HG02943 (cell line): ENCODE results near the gene FBXO31.
"Not testable (repeated sequence)": the region's sequence is repeated elsewhere in the genome, so short reads cannot be mapped to it uniquely, and the experiment has no call there.

Experiments used
- ATAC-seq: cut with Tn5 transposase; IDR thresholded peaks from one replicate; pipeline ENCODE4 v1.9.1; 2021; ENCODE audit warnings: mild to moderate bottlenecking, low read depth, moderate library complexity; ENCODE audit not compliant: unreplicated experiment

The FBXO31 gene

DNA sequence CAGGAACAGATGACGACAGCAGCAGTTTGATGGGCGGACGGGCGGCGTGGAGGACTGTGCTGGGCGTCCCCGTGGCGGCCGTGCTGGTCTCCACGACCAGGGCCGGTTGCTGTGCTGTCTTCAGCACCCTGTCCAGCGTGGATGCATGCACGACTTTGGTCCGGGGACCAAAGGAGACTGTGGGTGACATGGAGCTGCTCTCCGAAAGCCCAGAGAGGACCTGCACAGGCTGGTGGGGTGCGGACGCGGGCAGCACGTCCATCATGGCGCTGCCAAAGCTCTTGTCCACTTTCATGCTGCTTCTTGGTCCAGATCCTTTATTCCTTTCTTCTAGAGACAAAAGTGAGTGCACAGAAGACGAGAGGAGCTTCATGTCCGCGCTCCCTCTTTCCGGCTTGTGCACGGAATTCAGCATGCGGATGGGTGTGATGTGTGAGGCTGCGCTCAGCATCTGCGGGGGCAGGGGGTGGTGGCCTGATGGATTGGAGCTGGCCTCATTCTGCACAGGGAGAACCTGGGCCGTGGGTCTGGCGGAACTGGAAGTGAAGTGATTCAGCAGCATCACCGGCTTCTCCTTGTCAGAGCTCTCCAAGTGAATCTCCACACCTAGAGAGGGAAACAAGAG, 28.9 kb upstream of the FBXO31 start:
- no peak for ATAC-seq

- no peak for ATAC-seq
Measured at GRCh38 chr16:87411375-87412271, 28.0 kb upstream of the FBXO31 start.

DNA sequence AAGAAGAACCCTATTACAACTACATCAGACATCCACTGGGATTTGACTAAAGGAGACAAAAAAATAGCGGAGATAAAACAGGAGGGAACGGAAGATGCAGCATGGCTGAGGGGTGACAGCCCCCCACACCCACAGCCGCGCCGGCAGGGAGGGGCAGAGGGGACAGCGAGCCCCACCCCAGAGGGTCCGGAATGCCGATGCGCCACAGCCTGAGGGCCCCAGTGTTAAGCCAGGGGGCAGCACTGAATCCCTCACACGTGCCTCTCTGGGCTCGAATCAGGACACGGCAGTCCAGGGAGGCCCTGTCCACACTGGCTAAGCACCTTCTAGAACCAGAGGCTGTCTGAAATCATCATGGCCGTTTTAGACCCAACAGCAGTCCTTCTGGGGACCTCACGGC, 27.4 kb upstream of the FBXO31 start:
- no peak for ATAC-seq

DNA sequence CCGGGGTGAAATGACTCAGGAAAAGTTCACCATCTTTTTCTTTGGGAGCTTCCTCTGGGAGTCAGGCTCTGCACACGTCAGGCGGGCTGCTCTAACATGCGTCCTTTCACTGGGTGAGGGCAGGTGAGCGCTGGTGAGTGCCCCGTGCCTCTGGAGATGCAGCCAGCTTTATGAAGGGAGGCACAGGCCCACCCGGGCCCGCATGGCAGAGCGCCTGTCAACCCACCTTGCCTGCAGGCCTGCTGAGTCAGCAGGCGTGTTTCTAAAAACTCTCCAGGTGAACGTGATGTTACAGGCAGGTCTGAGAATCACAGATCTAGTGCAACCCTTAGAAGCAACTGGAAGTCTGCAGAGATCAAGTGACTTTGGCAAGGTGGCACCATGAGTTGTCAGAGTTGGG, 27.0 kb upstream of the FBXO31 start:
- no peak for ATAC-seq

DNA sequence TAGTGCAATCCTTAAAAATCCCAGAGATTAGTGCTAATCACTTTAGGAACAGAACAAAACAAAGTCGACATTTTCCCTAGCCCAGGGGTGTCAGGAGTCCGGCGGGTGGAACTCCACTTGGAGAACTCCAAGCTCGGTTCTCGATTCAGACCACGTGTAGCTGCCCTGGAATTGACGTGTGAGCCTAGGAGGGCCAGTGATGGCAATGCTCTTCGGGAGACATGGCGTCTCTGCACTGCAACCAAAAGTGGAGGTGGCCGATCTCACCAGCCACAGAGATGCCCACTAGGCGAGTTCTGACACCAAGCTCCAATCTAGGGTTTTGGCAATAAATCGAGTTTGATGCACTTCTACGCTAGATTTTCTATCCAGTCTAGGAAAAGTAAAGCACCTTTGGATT, 26.2 kb upstream of the FBXO31 start:
- ATAC-seq: no peak

DNA sequence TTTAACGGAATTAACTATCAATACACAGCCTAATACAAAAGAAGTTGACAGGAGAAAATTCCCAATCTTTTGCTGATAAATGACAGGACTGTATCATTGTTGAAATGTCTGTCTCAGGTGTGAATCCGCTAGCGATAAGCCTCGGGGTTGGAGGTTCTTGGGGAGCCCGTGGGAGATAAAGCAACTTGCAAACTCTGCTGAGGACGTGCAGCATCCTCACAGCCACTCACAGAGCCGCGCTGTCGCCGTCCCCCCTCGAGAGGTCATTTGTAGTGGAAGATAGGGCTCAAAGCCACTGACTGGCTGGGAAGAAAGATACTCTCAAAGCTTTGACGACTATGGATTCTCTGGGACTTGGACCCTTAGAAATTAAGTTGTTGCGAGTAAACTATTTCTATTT, 25.6 kb upstream of the FBXO31 start:
- no peak for ATAC-seq

DNA sequence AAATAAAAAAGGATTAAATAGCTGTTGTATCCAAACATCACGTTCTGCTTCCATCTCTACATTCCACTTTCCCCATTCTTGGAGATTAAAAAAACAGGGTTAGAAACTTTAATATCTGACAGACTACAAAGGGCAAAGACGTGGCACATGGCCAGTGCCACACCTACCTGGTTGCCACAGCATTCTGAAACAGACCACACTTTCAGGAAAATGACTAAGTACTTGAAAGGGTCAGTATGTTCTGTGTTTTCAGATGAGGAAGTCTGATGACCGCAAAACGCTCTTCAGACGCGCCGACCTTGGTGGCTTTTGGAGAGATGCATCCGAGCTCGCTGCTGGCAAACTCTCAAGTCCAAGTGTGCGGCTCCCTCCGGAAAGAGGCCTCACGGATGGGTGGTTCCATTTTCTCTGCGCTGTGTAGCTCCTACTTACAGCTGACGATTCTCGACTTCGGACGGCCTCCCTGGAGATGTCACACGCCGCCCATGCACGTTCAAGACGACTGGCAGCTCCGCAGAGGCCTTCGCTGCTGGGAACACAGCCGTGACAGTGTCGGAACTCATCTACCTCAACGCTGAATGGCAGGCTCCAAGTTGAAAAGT, 24.0 kb upstream of the FBXO31 start:
- no peak for ATAC-seq

DNA sequence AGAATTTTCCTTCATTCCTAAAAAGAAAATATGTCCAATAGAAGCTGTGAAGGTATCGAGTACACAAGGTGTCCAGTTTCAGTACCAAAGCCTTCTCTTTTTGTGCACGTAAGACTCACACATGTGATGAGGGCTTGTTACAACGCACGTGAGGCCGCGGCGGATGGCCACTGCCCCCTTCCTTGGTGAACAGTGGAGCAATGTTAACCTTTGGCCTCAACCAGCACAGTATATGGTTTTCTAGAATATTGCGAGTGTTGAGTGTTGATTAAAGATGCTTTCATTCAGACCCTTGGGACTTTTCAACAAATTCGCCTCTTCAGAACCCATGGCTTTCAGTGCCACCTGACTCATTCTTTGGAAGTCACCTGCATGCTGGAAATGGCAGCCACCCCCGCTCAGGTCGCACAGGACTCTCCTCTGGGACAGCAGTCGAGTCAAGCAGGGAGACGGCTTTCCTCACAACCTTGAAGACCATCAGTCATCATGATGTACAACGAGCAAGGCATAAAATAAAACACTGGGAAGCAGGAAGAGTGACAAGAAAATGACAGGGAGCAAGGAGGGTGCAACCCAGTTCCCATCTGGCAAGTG, 23.0 kb upstream of the FBXO31 start:
- no peak for ATAC-seq

DNA sequence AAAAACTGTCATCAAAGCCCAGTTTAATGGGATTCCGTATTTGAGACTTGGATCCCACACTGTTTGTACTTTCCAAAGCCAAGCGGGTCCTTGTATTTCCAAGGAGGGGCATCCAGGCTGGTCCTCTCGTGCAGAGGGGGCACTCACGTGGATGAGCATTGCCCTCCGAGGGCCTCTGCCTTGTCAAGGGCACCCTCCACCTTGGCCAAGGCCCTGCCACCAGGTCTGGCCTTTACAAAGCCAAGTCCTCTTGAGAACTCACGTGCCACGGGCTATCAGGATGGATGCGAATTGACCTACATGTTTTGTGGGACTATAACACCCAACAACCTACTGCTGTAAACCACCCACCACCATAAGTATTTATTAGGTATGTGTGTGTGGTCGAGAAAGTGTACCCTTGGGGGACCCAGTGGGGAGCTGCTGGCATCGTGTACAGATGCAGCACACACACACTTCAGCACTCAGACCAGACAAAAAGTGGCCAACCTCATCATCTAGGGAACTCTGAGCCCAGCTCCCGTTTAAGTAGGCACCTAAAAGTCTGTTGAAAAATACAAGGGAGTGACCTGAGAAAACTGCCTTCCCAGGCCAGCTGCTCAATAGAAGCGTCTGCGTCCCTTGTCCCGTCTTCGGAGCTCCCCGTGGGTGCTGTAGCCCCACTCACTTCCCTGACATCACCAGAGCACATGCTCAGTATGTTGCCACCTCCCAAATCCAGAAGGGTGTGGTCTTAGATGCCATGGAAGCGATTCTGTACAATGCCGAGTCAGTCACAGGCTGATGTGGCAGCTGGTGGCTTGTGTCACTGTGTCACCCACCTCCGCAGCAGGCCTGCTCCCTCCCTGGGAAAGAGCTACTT, 21.4 kb upstream of the FBXO31 start:
- no peak for ATAC-seq

GRCh38 chr16:87395181-87395842, 11.7 kb upstream of the FBXO31 start:
- ATAC-seq: no peak

DNA sequence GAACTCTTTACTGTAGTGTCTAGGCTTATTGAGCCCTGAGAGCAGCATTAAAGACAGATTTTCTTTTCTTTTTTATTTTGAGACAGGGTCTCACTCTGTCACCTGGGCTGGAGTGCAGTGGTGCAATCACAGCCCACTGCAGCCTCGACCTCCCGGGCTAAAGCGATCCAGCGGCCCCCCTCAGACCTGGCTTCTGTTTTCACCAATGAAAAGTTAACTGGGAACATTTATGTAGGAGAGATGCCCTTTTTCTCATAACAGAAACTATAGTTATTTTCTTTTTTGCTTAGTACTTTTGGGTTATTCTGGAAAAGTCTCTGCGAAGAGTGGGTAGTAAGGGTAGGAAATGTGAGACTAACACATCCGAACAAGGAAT, 10.1 kb upstream of the FBXO31 start:
- no peak for ATAC-seq

GRCh38 chr16:87392821-87393679, 9.5 kb upstream of the FBXO31 start:
- no peak for ATAC-seq

DNA sequence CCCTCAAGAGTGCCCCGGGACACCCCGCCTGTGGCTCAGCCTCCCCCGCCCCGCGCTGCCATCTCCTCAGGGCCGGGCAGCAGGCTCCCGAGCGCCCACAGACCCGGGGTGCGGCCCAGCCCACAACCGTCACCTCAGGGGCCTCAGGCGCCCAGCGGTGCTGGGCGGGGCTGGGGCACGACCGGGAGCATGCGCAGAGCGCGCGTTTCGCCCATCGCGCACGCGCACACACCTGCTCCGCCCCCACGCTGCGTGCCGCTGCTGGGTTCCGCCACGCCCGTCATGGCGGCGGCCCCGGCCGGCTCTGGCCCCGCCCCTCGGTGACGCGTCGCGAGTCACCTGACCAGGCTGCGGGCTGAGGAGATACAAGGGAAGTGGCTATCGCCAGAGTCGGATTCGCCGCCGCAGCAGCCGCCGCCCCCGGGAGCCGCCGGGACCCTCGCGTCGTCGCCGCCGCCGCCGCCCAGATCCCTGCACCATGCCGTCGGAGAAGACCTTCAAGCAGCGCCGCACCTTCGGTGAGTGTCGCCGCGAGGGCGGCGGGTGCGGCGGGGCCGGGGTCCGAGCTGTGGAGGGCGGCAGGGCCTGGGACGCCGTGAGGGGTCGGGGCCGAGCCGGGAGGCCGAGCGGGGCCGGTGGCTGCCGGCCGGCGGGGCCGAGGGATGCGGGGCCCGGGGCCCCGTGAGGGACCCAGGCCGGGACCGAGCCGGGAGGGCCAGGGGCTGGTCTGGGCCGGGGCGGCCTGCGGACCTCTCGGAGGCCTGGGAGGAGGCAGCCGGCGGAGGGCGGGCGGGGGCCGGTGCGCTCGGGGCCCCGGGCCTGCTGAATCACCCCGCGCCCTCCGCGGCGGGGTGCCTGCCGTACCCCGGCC, 8.6 kb upstream of the FBXO31 start, which contains the start of gene MAP1LC3B:
Gene MAP1LC3B, plus strand, starts transcription at position 387 of the 871 bp plus-strand sequence. Its CDS starts 92 bp downstream, at position 479.
- peak; percentile 58 for ATAC-seq

DNA sequence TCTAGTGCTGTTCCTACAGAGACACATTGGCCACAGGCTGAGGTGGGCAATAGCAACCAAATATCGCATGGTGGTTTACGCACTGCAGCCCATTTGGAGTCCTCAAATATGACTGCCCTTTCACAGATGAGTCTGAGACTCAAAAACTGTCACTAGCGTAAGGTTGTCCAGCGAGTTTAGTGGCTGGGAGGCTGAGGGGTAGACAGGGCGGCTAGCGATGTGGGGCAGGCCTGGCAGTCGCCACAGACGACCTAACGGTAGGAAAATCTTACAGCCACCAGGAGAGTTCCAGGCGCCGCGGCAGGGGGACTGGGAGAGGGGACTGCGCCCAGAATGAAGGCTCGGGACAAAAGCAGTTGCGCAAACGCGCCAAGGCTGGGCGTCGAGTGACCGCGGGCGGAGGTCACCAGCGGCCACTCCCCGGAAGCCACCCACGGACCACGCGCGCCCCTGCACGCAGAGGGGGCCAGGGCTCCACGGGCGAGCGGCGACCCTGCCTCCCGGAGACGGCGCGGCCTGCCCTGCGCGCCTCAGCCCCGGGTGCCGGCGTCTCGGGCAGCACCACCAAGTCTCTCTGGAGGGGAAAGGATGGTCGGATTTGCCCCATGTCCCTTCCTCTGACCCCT, 7.9 kb upstream of the FBXO31 start:
- ATAC-seq: peak; percentile 5

- ATAC-seq: no peak
Measured at GRCh38 chr16:87390641-87391323, 7.2 kb upstream of the FBXO31 start.

GRCh38 chr16:87389914-87390313, 6.3 kb upstream of the FBXO31 start:
- not testable (repeated sequence) for ATAC-seq

DNA sequence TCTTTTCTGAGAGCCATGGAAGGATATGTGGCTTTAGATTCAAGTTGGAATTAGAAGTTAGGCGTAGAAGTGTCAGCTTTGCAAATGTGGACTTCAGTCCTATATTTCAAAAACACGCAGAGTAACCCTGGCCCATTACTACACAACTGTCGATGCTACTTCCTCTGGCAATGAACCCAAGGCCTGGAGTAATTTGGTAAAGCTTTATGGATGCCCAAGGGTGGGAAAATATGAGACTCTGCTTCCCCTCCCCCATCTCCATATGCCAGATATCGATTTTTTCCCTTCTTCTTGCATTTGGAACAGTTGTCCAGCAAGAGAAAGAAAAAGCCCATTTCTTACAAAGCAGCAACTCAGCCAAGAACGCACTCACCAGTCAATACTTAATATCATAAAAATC, 5.7 kb upstream of the FBXO31 start:
- ATAC-seq: no peak
